ELR (cell line): ENCODE data around the gene JADE1.

Experiments
- DNase-seq: peaks from one replicate; pipeline ENCODE4 v3.0.0-alpha.2; 2015; ENCODE audit warnings: low read depth

The JADE1 gene

DNA sequence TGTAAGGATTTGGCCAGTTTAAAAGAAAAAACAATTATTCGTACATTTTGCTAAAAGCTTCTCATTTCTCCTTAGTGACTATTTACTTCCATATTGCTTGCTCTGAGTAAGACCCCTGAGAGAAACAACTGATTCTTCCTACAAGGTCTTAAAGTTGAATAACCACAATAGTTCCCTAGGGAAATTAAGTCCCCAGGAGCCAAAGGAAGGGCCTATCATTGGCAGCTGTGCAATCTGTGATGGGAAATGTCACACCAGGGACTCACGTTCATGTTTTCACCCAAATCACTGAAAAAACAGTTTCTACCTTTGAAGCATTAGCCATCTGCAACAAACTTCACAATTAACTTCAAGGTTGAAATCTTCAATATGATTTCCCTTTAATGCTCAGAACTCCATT is 66.7 kb downstream of the JADE1 start:
- no peak for DNase-seq

DNA sequence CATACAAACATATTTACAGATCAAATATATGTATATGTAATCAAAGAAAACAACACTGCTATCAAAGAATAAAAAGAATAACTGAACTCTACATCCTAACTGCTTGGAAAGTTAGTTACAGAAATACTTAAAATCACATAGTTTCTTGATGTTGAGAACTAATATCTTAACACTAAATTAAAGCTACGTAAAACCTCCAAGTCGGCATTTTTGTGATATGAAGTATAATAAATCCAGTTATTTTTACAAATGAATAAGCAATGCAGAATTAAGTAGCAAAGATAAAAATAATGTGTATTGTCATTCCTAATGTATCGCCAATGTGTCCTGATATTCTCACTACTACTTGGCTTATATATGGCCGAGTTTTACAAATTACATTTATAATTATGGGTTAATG is 68.4 kb downstream of the JADE1 start:
- no peak for DNase-seq

- DNase-seq: no peak
These were observed 69.8 kb downstream of the JADE1 start for GRCh38 chr4:128879283-128879682.

DNA sequence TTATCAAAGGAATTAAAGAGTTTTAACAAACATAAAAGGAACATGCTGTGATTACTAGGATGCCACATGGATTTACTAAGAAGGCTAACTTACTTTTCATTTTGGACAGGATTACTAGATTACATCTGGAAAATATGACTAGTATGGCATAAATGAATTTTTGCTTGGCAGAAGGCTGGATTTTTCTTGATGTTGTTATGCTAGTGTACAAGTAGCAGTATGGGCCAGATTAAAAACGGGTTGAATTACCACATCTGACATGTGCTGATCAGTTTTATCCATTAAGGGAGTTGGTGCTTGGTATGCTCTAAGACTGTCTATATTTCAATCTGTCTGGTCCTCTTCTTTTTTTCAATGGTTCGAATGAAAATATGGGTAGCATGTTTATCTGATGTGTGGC is 70.5 kb downstream of the JADE1 start:
- DNase-seq: no peak

DNA sequence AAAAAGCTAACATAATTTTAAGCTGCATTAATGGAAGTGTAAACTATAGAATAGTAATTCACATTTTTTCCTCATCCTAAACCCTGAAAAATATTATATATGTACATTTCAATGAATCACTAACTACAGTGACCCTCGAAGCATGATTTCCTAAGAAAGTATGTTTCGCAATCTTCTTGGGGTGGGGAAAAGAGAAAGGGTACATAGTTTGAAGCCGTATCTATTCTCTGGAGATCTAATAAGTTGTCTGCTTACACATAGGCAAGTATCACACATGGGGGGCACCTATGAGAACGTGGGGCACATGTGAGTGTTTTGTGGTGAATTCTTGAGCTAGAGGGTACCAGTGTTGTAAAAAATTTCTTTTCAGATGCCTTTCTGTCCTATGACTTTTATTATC is 71.2 kb downstream of the JADE1 start:
- DNase-seq: no peak

GRCh38 chr4:128904821-128905220 is 95.3 kb downstream of the JADE1 start:
- no peak for DNase-seq

GRCh38 chr4:128906581-128906980 is 97.1 kb downstream of the JADE1 start:
- DNase-seq: no peak

- no peak for DNase-seq
These were observed 98.5 kb downstream of the JADE1 start for GRCh38 chr4:128907981-128908380.

DNA sequence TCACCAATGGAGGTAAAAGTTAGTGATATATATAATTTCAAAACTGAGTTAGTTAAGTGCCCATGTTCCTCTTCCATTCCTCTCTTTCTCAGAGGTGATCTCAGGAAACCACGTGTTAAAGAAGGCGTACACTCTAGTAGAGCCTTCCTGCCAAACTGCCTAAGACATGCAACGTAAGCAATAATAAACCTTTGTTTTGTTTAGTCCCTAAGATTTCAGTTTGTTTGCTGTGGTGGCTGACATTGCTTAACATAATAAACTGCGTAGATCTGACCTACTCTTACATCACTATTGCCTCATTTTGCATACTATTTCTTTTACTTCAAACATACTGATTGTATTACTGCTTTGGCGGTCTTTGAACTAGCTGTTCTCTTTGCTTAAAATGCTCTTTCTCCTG is 99.2 kb downstream of the JADE1 start:
- no peak for DNase-seq

GRCh38 chr4:128913228-128913627 is 103.7 kb downstream of the JADE1 start:
- DNase-seq: no peak

GRCh38 chr4:128915544-128915943 is 106.0 kb downstream of the JADE1 start:
- no peak for DNase-seq

DNA sequence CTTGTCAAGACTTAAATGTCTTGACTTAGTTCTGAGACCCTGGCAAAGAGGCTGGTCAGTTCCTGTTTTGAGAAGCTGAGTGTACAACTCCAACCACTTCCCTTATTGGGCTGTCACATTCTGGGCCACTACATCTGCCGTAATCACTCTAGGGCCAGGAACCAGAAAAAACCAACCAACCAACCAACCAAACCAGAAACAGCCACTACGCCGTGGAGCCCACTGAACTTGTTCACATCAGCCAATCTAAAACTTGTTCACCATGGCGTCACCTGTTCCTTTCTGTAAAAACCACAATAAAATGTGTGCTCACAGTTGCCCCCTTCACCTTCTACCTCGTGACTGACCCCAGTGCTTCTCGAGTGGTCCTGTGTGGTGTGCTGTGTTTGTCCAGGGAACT is 107.3 kb downstream of the JADE1 start:
- no peak for DNase-seq

- DNase-seq: no peak
These were observed 108.3 kb downstream of the JADE1 start for GRCh38 chr4:128917781-128918180.

- no peak for DNase-seq
These were observed 112.5 kb downstream of the JADE1 start for GRCh38 chr4:128921954-128922353.
